HCT116 (cell line): ENCODE measurements around the gene CNTN4.

ENCODE experiments used
- EGR1 ChIP-seq: IDR thresholded peaks from 2 replicates; pipeline ENCODE4 v1.6.1; 2012; ENCODE audit warnings: low read depth
- EZH2phosphoT487 ChIP-seq: fragments of 200-600 bp; IDR thresholded peaks from 2 replicates; pipeline ENCODE4 v1.6.1; 2018; ENCODE audit warnings: antibody characterized with exemption, borderline replicate concordance
- JUND ChIP-seq: IDR thresholded peaks from 2 replicates; pipeline ENCODE4 v1.6.1; 2012
- POLR2A ChIP-seq: IDR thresholded peaks from 2 replicates; pipeline ENCODE4 v1.7.0; 2011; ENCODE audit warnings: borderline replicate concordance; ENCODE audit not compliant: insufficient read depth, insufficient read length; ENCODE audit errors: extremely low read depth
- YY1 ChIP-seq: IDR thresholded peaks from 2 replicates; pipeline ENCODE4 v1.6.1; 2011; ENCODE audit warnings: low read length, low read depth, moderate library complexity, mild to moderate bottlenecking; ENCODE audit not compliant: insufficient replicate concordance; ENCODE audit errors: extremely low read depth
- TF ChIP-seq, protein P1 (sequence below), 3 experiments: fragments of 200-600 bp in 1 of 3; sonication (generic) in 1 of 3; IDR thresholded peaks in 2 of 3; conservative IDR thresholded peaks in 1 of 3; 2 replicates each; pipeline ENCODE4 v1.5.1; 2012 to 2017; ENCODE audit warnings: low read depth in 2 of 3, low read length in 2 of 3, antibody characterized with exemption in 1 of 3, borderline replicate concordance in 1 of 3, control low read depth in 1 of 3, mild to moderate bottlenecking in 1 of 3, mixed read lengths in 1 of 3, mixed run types in 1 of 3, moderate library complexity in 1 of 3; ENCODE audit not compliant: insufficient read depth in 1 of 3
- TF ChIP-seq, protein P2 (sequence below): IDR thresholded peaks from 2 replicates; pipeline ENCODE4 v1.6.1; 2012

DNA sequence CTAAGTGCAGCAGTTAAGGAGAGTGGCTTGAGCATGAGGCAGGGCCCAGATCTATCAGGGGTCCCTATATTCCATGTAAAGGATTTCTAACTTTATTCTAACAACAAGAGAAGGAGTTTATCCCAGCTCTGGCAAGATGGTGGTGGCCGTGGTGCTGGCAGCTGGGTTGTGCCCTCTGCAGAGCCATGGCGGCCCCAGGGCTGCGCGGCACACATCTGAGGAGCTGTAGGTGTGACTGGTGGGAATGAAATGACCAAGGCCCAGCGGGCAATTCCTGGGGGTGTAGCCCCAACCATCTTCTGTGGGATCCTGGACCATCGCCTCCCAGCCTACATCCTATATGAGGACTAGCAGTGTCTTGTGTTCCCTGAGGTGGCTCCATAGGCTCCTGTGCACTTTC is 263.5 kb downstream of the CNTN4 start:
- TF ChIP-seq EGR1 (no peak), POLR2A (no peak), YY1 (no peak), JUND (no peak), EZH2phosphoT487 (no peak)
- TF ChIP-seq, protein P1, sequence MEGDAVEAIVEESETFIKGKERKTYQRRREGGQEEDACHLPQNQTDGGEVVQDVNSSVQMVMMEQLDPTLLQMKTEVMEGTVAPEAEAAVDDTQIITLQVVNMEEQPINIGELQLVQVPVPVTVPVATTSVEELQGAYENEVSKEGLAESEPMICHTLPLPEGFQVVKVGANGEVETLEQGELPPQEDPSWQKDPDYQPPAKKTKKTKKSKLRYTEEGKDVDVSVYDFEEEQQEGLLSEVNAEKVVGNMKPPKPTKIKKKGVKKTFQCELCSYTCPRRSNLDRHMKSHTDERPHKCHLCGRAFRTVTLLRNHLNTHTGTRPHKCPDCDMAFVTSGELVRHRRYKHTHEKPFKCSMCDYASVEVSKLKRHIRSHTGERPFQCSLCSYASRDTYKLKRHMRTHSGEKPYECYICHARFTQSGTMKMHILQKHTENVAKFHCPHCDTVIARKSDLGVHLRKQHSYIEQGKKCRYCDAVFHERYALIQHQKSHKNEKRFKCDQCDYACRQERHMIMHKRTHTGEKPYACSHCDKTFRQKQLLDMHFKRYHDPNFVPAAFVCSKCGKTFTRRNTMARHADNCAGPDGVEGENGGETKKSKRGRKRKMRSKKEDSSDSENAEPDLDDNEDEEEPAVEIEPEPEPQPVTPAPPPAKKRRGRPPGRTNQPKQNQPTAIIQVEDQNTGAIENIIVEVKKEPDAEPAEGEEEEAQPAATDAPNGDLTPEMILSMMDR (IDR thresholded peaks at IDR 0.05 in 2 of 3, conservative IDR thresholded peaks at IDR 0.05 in 1 of 3; ENCODE audit: borderline replicate concordance in 1 of 3, insufficient read depth in 1 of 3, low read depth in 2 of 3, low read length in 2 of 3): no peak
- TF ChIP-seq, protein P2, sequence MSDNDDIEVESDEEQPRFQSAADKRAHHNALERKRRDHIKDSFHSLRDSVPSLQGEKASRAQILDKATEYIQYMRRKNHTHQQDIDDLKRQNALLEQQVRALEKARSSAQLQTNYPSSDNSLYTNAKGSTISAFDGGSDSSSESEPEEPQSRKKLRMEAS: no peak
